Natural killer cell (primary cell): Measurements from ENCODE around the gene NUFIP2. TPM values are rescaled to one million over a fixed set of nuclear protein-coding genes. Genes with fewer than 3 reads are reported as not detected.
"Not testable (repeated sequence)": the region's sequence is repeated elsewhere in the genome, so short reads cannot be mapped to it uniquely, and the experiment has no call there.

Source experiments
- ATAC-seq, 3 donors: fragments of 150-1000 bp in 2 of 3; fragments of 200-7000 bp in 1 of 3; cut with Tn5 transposase; 1 replicate in 1 of 3; 2 replicates in 2 of 3; pipeline ENCODE4 v1.10.0; 2021; ENCODE audit warnings: mild to moderate bottlenecking in 2 of 3, moderate library complexity in 2 of 3
- DNase-seq, 2 donors: peaks; one replicate each; pipeline versions ENCODE4 v3.0.0 to v3.0.0-alpha.2; 2013 to 2021; ENCODE audit warnings: mixed read lengths in 1 of 2
- H3K27ac ChIP-seq: one replicate; pipeline ENCODE4 v1.5.1; 2013; ENCODE audit warnings: mild to moderate bottlenecking, low read length
- H3K27me3 ChIP-seq: one replicate; pipeline ENCODE4 v1.6.1; 2013; ENCODE audit warnings: low read length; ENCODE audit not compliant: control insufficient read depth, insufficient read depth
- H3K36me3 ChIP-seq: one replicate; pipeline ENCODE4 v1.6.1; 2013; ENCODE audit warnings: low read length; ENCODE audit not compliant: control insufficient read depth, insufficient read depth
- H3K4me1 ChIP-seq: one replicate; pipeline ENCODE4 v1.6.1; 2013; ENCODE audit warnings: low read length; ENCODE audit not compliant: control insufficient read depth, insufficient read depth
- H3K4me3 ChIP-seq: one replicate; pipeline ENCODE4 v1.5.1; 2013; ENCODE audit warnings: low read length
- H3K9me3 ChIP-seq: one replicate; pipeline ENCODE4 v1.6.1; 2013; ENCODE audit warnings: low read length; ENCODE audit not compliant: control insufficient read depth, insufficient read depth
- H3K27ac Mint-ChIP-seq, 2 donors: one replicate each; pipeline ENCODE4 v1.8.0; 2022; ENCODE audit warnings: mild to moderate bottlenecking in 2 of 2, mixed read lengths in 2 of 2, moderate library complexity in 1 of 2
- H3K27me3 Mint-ChIP-seq, 2 donors: one replicate each; pipeline ENCODE4 v1.8.0; 2022; ENCODE audit warnings: low read depth in 2 of 2, mixed read lengths in 2 of 2
- H3K36me3 Mint-ChIP-seq: one replicate; pipeline ENCODE4 v1.8.0; 2022; ENCODE audit warnings: mixed read lengths
- H3K4me1 Mint-ChIP-seq, 2 donors: one replicate each; pipeline ENCODE4 v1.8.0; 2022; ENCODE audit warnings: mixed read lengths in 2 of 2
- H3K4me3 Mint-ChIP-seq: one replicate; pipeline ENCODE4 v1.8.0; 2022; ENCODE audit warnings: mild to moderate bottlenecking, moderate library complexity, mixed read lengths
- H3K9me3 Mint-ChIP-seq, 2 donors: one replicate each; pipeline ENCODE4 v1.8.0; 2022; ENCODE audit warnings: mixed read lengths in 2 of 2
- WGBS: methylation state at CpG from one replicate; pipeline ENCODE4 v1.1.7; 2013; ENCODE audit warnings: missing lambda C conversion rate; ENCODE audit not compliant: insufficient coverage; 5-methylcytosine and 5-hydroxymethylcytosine counted together
- intact Hi-C: fragments of 100-400 bp; cut with micrococcal nuclease; formaldehyde crosslinking; loops from one replicate; pipeline ENCODE4 v1.14.2; 2022
- total RNA-seq, 4 donors: library from RNA; stranded (reverse); fragments of 120-200 nt in 1 of 4; gene quantifications; one replicate each; pipeline versions ENCODE4 v1.2.3 to v1.2.4, GENCODE V29; 2013 to 2022
- TF ChIP-seq, protein P1 (sequence below): fragments of 200-600 bp; IDR thresholded peaks from one replicate; pipeline ENCODE4 v1.8.0; 2022; ENCODE audit warnings: antibody characterized with exemption

Gene NUFIP2, protein sequence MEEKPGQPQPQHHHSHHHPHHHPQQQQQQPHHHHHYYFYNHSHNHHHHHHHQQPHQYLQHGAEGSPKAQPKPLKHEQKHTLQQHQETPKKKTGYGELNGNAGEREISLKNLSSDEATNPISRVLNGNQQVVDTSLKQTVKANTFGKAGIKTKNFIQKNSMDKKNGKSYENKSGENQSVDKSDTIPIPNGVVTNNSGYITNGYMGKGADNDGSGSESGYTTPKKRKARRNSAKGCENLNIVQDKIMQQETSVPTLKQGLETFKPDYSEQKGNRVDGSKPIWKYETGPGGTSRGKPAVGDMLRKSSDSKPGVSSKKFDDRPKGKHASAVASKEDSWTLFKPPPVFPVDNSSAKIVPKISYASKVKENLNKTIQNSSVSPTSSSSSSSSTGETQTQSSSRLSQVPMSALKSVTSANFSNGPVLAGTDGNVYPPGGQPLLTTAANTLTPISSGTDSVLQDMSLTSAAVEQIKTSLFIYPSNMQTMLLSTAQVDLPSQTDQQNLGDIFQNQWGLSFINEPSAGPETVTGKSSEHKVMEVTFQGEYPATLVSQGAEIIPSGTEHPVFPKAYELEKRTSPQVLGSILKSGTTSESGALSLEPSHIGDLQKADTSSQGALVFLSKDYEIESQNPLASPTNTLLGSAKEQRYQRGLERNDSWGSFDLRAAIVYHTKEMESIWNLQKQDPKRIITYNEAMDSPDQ
- total RNA-seq, result 100 to 1,000 TPM in 1 of 3 donors, 10 to 100 TPM in 2; 79.2 to 112 (median 95.0) TPM
- 76.3 TPM for total RNA-seq (2013)

DNA sequence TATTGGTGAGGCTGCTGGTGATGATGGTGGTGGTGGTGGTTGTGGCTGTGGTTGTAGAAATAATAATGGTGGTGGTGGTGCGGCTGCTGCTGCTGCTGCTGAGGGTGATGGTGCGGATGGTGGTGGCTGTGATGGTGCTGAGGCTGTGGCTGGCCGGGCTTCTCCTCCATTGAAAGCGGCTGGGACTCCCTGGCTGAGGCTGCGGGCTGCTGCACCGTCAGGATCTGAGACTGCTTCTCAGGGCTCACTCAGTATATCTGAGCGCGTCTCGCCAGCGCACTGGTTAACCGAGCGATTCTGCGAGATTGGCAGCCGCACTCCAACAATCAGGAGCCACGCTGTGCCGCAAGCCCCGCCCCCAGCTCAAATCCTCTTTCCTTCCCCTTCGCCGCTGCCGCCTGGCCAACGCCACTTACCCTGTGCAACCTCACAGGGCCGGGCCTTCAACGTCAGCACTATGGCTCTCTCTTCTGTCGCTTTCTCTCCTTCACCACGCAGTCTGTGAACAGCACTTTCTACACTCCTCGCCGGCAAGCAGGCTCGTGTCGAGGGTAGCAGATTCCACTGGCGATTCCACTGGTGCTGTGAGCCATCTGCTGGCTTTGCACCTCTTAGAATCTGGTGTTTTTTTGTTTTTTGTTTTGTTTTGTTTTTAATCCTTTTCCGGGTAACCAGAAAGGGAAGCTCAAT, at the start of gene NUFIP2:
NUFIP2 (minus strand) TSS at position 259 of the 690 bp plus-strand sequence; CDS start at position 170, 89 bp downstream.
- Mint-ChIP-seq H3K4me1 (peaks cover 41 to 47% of the 10 kb centered on the region in 2 donors), H3K4me3 (peak within 1 kb of the TSS; percentile 100), H3K36me3 (peaks cover 11% of the 10 kb centered on the region), H3K27me3 (no peaks in the 10 kb centered on the region), H3K27ac (peak within 1 kb of the TSS; percentile 92 to 99), H3K9me3 (no peaks in the 10 kb centered on the region)
- intact Hi-C loops, result loop anchor here (2.0 to 10.0 kb wide), 5 partner anchors 77 to 567 kb away; partner anchors contain the start of genes NEK8 and TLCD1
- TF ChIP-seq, protein P1, sequence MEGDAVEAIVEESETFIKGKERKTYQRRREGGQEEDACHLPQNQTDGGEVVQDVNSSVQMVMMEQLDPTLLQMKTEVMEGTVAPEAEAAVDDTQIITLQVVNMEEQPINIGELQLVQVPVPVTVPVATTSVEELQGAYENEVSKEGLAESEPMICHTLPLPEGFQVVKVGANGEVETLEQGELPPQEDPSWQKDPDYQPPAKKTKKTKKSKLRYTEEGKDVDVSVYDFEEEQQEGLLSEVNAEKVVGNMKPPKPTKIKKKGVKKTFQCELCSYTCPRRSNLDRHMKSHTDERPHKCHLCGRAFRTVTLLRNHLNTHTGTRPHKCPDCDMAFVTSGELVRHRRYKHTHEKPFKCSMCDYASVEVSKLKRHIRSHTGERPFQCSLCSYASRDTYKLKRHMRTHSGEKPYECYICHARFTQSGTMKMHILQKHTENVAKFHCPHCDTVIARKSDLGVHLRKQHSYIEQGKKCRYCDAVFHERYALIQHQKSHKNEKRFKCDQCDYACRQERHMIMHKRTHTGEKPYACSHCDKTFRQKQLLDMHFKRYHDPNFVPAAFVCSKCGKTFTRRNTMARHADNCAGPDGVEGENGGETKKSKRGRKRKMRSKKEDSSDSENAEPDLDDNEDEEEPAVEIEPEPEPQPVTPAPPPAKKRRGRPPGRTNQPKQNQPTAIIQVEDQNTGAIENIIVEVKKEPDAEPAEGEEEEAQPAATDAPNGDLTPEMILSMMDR, result no peak
- 0% methylated on average over 30 of the region's 31 CpGs for WGBS
- peak within 1 kb of the TSS; percentile 77 for H3K4me3 ChIP-seq
- H3K9me3 ChIP-seq, result no peaks in the 10 kb centered on the region
- DNase-seq, result peak; percentile 96 to 99
- peak within 1 kb of the TSS; percentile 87 for H3K27ac ChIP-seq
- no peaks in the 10 kb centered on the region for H3K27me3 ChIP-seq
- ATAC-seq, result peak; percentile 84 to 96 (median 87)
- H3K4me1 ChIP-seq, result peaks cover 19% of the 10 kb centered on the region
- H3K36me3 ChIP-seq, result peaks cover 5% of the 10 kb centered on the region

DNA sequence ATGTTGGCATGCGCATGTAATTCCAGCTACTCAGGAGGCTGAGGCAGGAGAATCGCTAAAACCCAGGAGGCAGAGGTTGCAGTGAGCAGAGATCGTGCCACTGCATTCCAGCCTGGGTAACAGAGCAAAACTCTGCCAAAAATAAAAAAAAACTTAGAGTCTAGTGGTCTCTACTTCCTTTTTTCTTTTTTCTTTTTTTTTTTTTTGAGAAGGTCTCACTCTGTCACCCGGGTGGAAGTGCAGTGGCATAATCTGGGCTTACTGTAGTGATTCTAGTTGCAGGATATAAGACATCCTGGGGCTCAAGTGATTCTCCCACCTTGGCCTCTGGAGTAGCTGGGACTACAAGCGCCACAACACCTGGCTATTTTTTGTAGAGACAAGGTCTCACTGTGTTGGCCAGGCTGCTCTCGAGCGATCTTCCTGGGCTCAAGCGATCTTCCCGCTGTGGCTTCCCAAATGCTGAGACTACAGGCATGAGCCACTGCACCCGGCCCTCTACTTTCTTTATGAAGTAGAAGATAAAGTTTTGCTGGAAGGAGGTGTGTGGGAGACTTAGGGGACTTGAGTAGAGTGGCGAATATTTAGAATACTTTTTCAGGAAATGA, 48.3 kb upstream of the NUFIP2 start:
- H3K4me3 Mint-ChIP-seq, result no peak overlapping the region
- ATAC-seq, result no peak

DNA sequence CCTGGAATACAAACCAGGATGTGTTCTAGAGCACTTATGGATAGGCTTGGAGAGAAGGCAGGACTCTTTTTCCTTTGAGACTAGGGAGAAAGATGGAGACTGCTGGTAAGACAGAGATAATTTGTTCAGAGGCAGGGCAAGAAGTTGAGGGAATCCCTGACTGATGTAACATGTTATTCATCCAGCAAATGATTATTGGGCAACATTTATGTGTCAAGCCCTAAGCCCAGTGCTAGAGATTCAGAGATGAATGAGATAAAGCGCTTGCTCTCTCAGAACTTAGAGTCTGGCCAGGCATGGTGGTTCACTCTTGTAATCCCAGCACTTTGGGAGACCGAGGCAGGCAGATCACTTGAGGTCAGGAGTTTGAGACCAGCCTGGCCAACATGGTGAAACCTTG, 47.8 kb upstream of the NUFIP2 start:
- Histone ChIP-seq H3K4me3 (no peak overlapping the region), H3K4me1 (no peaks in the 10 kb centered on the region), H3K27ac (no peak overlapping the region), H3K36me3 (no peaks in the 10 kb centered on the region), H3K9me3 (no peaks in the 10 kb centered on the region), H3K27me3 (no peaks in the 10 kb centered on the region)
- intact Hi-C loops, result no loop called here
- WGBS, result 91% methylated on average over 2 of the region's 2 CpGs
- Mint-ChIP-seq H3K27ac (no peak overlapping the region), H3K4me3 (no peak overlapping the region), H3K4me1 (no peaks in the 10 kb centered on the region), H3K9me3 (no peaks in the 10 kb centered on the region), H3K27me3 (peaks cover 5 to 9% of the 10 kb centered on the region in 2 donors), H3K36me3 (no peaks in the 10 kb centered on the region)
- ATAC-seq, result no peak
- TF ChIP-seq, protein P1, result no peak
- no peak for DNase-seq

More for the DNA sequence above, 48.3 kb upstream of the NUFIP2 start:
- Mint-ChIP-seq H3K4me1 (no peaks in the 10 kb centered on the region), H3K36me3 (no peaks in the 10 kb centered on the region), H3K27ac (no peak overlapping the region), H3K9me3 (no peaks in the 10 kb centered on the region), H3K27me3 (peaks cover 5 to 9% of the 10 kb centered on the region in 2 donors)
- WGBS, result 46% methylated on average over 11 of the region's 11 CpGs
- Histone ChIP-seq H3K9me3 (no peaks in the 10 kb centered on the region), H3K4me3 (no peak overlapping the region), H3K4me1 (no peaks in the 10 kb centered on the region), H3K27me3 (no peaks in the 10 kb centered on the region), H3K27ac (no peak overlapping the region), H3K36me3 (no peaks in the 10 kb centered on the region)
- DNase-seq, result no peak
- intact Hi-C loops, result no loop called here
- TF ChIP-seq, protein P1, result no peak

DNA sequence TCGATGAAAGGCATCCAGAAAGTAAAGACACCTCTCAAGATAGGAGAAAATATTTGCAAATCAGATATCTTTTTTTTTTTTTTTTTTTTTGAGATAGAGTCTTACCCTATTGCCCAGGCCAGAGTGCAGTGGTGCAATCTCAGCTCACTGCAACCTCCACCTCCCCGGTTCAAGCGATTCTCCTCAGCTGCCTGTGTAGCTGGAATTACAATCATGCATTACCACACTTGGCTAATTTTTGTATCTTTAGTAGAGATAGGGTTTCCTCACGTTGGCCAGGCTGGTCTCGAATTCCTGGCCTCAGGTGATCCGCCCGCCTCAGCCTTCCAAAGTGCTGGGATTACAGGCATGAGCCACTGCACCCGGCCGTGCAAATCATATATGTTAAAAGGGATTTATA, 45.1 kb upstream of the NUFIP2 start:
- DNase-seq, H3K36me3 ChIP-seq, H3K9me3 Mint-ChIP-seq, H3K4me3 Mint-ChIP-seq, H3K36me3 Mint-ChIP-seq, H3K27me3 Mint-ChIP-seq, H3K4me1 Mint-ChIP-seq, H3K9me3 ChIP-seq, H3K27ac Mint-ChIP-seq, ATAC-seq, H3K4me3 ChIP-seq, intact Hi-C loops, H3K27me3 ChIP-seq, H3K4me1 ChIP-seq, H3K27ac ChIP-seq: not testable (repeated sequence)
- WGBS, result 89% methylated on average over 6 of the region's 9 CpGs
